GM23248 (cell line): ENCODE data around the gene SMIM29.

Source experiments
- EZH2 ChIP-seq: fragments of 200-600 bp; sonication (generic); IDR thresholded peaks from 2 replicates; pipeline ENCODE4 v1.6.1; 2018; ENCODE audit warnings: antibody characterized with exemption, mild to moderate bottlenecking; ENCODE audit not compliant: insufficient read depth, poor library complexity, severe bottlenecking
- EZH2phosphoT487 ChIP-seq: fragments of 200-600 bp; sonication (generic); IDR thresholded peaks from 2 replicates; pipeline ENCODE4 v1.6.1; 2018; ENCODE audit warnings: antibody characterized with exemption, moderate library complexity, mild to moderate bottlenecking, low read depth; ENCODE audit not compliant: insufficient read depth

DNA sequence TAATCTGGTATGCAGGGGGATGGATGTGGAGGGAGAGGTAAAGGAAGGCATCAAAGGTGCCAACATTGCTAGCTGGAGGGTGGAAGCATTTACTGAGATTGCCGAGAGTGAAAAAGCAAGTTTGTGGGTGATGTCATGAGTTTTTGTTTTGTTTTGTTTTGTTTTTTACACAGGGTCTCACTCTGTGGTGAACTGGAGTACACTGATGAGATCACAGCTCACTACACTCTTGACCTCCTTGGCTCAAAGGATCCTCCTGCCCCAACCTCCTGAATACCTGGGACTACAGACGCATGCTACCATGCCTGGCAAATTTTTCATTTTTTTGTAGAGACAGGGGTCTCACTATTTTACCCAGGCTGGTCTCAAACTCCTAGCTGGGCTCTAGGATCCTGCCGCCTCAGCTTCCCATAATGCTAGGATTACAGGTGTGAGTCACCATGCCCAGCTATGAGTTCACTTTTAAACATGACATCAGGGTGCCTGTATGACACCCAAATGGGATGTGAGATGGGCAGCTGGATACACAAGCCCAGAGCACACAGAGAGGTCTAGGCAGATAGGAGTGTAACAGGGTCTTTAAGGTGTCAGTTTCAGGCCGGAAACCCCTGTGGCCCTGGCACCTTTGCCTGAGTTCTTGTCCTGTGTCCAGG lies 47.2 kb downstream of the SMIM29 start:
- no peak for TF ChIP-seq EZH2
- no peak for TF ChIP-seq EZH2phosphoT487
